Ishikawa (cell line): ENCODE data around the gene DLGAP4.

Experiments
- CEBPB ChIP-seq: IDR thresholded peaks from 2 replicates; pipeline ENCODE4 v1.6.1; 2012
- CREB1 ChIP-seq: IDR thresholded peaks from 2 replicates; pipeline ENCODE4 v1.6.1; 2012; ENCODE audit warnings: low read depth
- EGR1 ChIP-seq: IDR thresholded peaks from 2 replicates; pipeline ENCODE4 v1.6.1; 2012
- EP300 ChIP-seq: IDR thresholded peaks from 2 replicates; pipeline ENCODE4 v1.6.1; 2012; ENCODE audit warnings: borderline replicate concordance
- FOXM1 ChIP-seq: IDR thresholded peaks from 2 replicates; pipeline ENCODE4 v1.6.1; 2012; ENCODE audit warnings: low read depth, borderline replicate concordance
- RAD21 ChIP-seq: IDR thresholded peaks from 2 replicates; pipeline ENCODE4 v1.6.1; 2012; ENCODE audit warnings: low read depth
- TAF1 ChIP-seq: IDR thresholded peaks from 2 replicates; pipeline ENCODE4 v1.6.1; 2012; ENCODE audit warnings: low read depth, mild to moderate bottlenecking
- TCF12 ChIP-seq: IDR thresholded peaks from 2 replicates; pipeline ENCODE4 v1.6.1; 2012; ENCODE audit warnings: low read depth
- TEAD4 ChIP-seq: IDR thresholded peaks from 2 replicates; pipeline ENCODE4 v1.6.1; 2012
- YY1 ChIP-seq: IDR thresholded peaks from 2 replicates; pipeline ENCODE4 v1.6.1; 2012; ENCODE audit warnings: low read depth
- ZBTB7A ChIP-seq: IDR thresholded peaks from 2 replicates; pipeline ENCODE4 v1.6.1; 2012; ENCODE audit warnings: low read depth
- TF ChIP-seq, protein P1 (sequence below): IDR thresholded peaks from 2 replicates; pipeline ENCODE4 v1.6.1; 2012; ENCODE audit warnings: low read depth, mild to moderate bottlenecking
- TF ChIP-seq, protein P2 (sequence below): IDR thresholded peaks from 2 replicates; pipeline ENCODE4 v1.6.1; 2012
- TF ChIP-seq, protein P3 (sequence below): IDR thresholded peaks from 2 replicates; pipeline ENCODE4 v1.6.1; 2012

GRCh38 chr20:36555248-36555647 is 249.1 kb downstream of the DLGAP4 start:
- no peak for TF ChIP-seq FOXM1
- TF ChIP-seq EGR1, result no peak
- no peak for TF ChIP-seq EP300
- TF ChIP-seq TAF1, result no peak
- no peak for TF ChIP-seq YY1
- TF ChIP-seq, protein P1, sequence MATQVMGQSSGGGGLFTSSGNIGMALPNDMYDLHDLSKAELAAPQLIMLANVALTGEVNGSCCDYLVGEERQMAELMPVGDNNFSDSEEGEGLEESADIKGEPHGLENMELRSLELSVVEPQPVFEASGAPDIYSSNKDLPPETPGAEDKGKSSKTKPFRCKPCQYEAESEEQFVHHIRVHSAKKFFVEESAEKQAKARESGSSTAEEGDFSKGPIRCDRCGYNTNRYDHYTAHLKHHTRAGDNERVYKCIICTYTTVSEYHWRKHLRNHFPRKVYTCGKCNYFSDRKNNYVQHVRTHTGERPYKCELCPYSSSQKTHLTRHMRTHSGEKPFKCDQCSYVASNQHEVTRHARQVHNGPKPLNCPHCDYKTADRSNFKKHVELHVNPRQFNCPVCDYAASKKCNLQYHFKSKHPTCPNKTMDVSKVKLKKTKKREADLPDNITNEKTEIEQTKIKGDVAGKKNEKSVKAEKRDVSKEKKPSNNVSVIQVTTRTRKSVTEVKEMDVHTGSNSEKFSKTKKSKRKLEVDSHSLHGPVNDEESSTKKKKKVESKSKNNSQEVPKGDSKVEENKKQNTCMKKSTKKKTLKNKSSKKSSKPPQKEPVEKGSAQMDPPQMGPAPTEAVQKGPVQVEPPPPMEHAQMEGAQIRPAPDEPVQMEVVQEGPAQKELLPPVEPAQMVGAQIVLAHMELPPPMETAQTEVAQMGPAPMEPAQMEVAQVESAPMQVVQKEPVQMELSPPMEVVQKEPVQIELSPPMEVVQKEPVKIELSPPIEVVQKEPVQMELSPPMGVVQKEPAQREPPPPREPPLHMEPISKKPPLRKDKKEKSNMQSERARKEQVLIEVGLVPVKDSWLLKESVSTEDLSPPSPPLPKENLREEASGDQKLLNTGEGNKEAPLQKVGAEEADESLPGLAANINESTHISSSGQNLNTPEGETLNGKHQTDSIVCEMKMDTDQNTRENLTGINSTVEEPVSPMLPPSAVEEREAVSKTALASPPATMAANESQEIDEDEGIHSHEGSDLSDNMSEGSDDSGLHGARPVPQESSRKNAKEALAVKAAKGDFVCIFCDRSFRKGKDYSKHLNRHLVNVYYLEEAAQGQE, result no peak
- TF ChIP-seq, protein P2, sequence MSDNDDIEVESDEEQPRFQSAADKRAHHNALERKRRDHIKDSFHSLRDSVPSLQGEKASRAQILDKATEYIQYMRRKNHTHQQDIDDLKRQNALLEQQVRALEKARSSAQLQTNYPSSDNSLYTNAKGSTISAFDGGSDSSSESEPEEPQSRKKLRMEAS, result no peak
- TF ChIP-seq CEBPB, result no peak
- no peak for TF ChIP-seq RAD21
- no peak for TF ChIP-seq ZBTB7A
- TF ChIP-seq TEAD4, result no peak
- TF ChIP-seq TCF12, result no peak
- TF ChIP-seq, protein P3, sequence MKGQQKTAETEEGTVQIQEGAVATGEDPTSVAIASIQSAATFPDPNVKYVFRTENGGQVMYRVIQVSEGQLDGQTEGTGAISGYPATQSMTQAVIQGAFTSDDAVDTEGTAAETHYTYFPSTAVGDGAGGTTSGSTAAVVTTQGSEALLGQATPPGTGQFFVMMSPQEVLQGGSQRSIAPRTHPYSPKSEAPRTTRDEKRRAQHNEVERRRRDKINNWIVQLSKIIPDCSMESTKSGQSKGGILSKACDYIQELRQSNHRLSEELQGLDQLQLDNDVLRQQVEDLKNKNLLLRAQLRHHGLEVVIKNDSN, result no peak
- TF ChIP-seq CREB1, result no peak
